Natural killer cell (primary cell): ENCODE measurements around the gene EMC1. TPM values are rescaled to one million over a fixed set of nuclear protein-coding genes. Genes with fewer than 3 reads are reported as not detected.
A peak's percentile ranks its signal among the peaks of the same experiment; 100 is the strongest.

Source experiments
- ATAC-seq, 3 donors: fragments of 150-1000 bp in 2 of 3; fragments of 200-7000 bp in 1 of 3; cut with Tn5 transposase; 1 replicate in 1 of 3; 2 replicates in 2 of 3; pipeline ENCODE4 v1.10.0; 2021; ENCODE audit warnings: mild to moderate bottlenecking in 2 of 3, moderate library complexity in 2 of 3
- DNase-seq, 2 donors: peaks; one replicate each; pipeline versions ENCODE4 v3.0.0 to v3.0.0-alpha.2; 2013 to 2021; ENCODE audit warnings: mixed read lengths in 1 of 2
- H3K27ac ChIP-seq: one replicate; pipeline ENCODE4 v1.5.1; 2013; ENCODE audit warnings: mild to moderate bottlenecking, low read length
- H3K27me3 ChIP-seq: one replicate; pipeline ENCODE4 v1.6.1; 2013; ENCODE audit warnings: low read length; ENCODE audit not compliant: control insufficient read depth, insufficient read depth
- H3K36me3 ChIP-seq: one replicate; pipeline ENCODE4 v1.6.1; 2013; ENCODE audit warnings: low read length; ENCODE audit not compliant: control insufficient read depth, insufficient read depth
- H3K4me1 ChIP-seq: one replicate; pipeline ENCODE4 v1.6.1; 2013; ENCODE audit warnings: low read length; ENCODE audit not compliant: control insufficient read depth, insufficient read depth
- H3K4me3 ChIP-seq: one replicate; pipeline ENCODE4 v1.5.1; 2013; ENCODE audit warnings: low read length
- H3K9me3 ChIP-seq: one replicate; pipeline ENCODE4 v1.6.1; 2013; ENCODE audit warnings: low read length; ENCODE audit not compliant: control insufficient read depth, insufficient read depth
- H3K27ac Mint-ChIP-seq, 2 donors: one replicate each; pipeline ENCODE4 v1.8.0; 2022; ENCODE audit warnings: mild to moderate bottlenecking in 2 of 2, mixed read lengths in 2 of 2, moderate library complexity in 1 of 2
- H3K27me3 Mint-ChIP-seq, 2 donors: one replicate each; pipeline ENCODE4 v1.8.0; 2022; ENCODE audit warnings: low read depth in 2 of 2, mixed read lengths in 2 of 2
- H3K36me3 Mint-ChIP-seq: one replicate; pipeline ENCODE4 v1.8.0; 2022; ENCODE audit warnings: mixed read lengths
- H3K4me1 Mint-ChIP-seq, 2 donors: one replicate each; pipeline ENCODE4 v1.8.0; 2022; ENCODE audit warnings: mixed read lengths in 2 of 2
- H3K4me3 Mint-ChIP-seq: one replicate; pipeline ENCODE4 v1.8.0; 2022; ENCODE audit warnings: mild to moderate bottlenecking, moderate library complexity, mixed read lengths
- H3K9me3 Mint-ChIP-seq, 2 donors: one replicate each; pipeline ENCODE4 v1.8.0; 2022; ENCODE audit warnings: mixed read lengths in 2 of 2
- CTCF ChIP-seq: fragments of 200-600 bp; IDR thresholded peaks from one replicate; pipeline ENCODE4 v1.8.0; 2022; ENCODE audit warnings: antibody characterized with exemption
- WGBS: methylation state at CpG from one replicate; pipeline ENCODE4 v1.1.7; 2013; ENCODE audit warnings: missing lambda C conversion rate; ENCODE audit not compliant: insufficient coverage; 5-methylcytosine and 5-hydroxymethylcytosine counted together
- intact Hi-C: fragments of 100-400 bp; cut with micrococcal nuclease; formaldehyde crosslinking; loops from one replicate; pipeline ENCODE4 v1.14.2; 2022
- total RNA-seq, 4 donors: library from RNA; stranded (reverse); fragments of 120-200 nt in 1 of 4; gene quantifications; one replicate each; pipeline versions ENCODE4 v1.2.3 to v1.2.4, GENCODE V29; 2013 to 2022

EMC1 gene
- total RNA-seq, 3 donors from 2014 or later (not counting 1 experiment from before 2014, with no cell fraction given) = 30.7 to 36.0 (median 33.5) TPM

GRCh38 chr1:19255288-19255687, 4.0 kb upstream of the EMC1 start:
- intact Hi-C loops = no loop called here
- Histone ChIP-seq H3K4me3 (no peak overlapping the region), H3K9me3 (no peaks in the 10 kb centered on the region), H3K36me3 (peaks cover 39% of the 10 kb centered on the region), H3K4me1 (peaks cover 26% of the 10 kb centered on the region), H3K27ac (no peak overlapping the region), H3K27me3 (no peaks in the 10 kb centered on the region)
- WGBS = 96% methylated on average over 4 of the region's 4 CpGs
- H3K36me3 Mint-ChIP-seq = no peaks in the 10 kb centered on the region
- H3K27me3 Mint-ChIP-seq = no peaks in the 10 kb centered on the region
- peaks cover 23 to 31% of the 10 kb centered on the region in 2 donors for H3K4me1 Mint-ChIP-seq
- no peaks in the 10 kb centered on the region for H3K9me3 Mint-ChIP-seq
- H3K4me3 Mint-ChIP-seq = no peak overlapping the region
- no peak for TF ChIP-seq CTCF
- no peak for DNase-seq
- no peak overlapping the region for H3K27ac Mint-ChIP-seq
- no peak for ATAC-seq

GRCh38 chr1:19254416-19254815, 3.1 kb upstream of the EMC1 start:
- Histone ChIP-seq H3K9me3 (no peaks in the 10 kb centered on the region), H3K27ac (no peak overlapping the region), H3K27me3 (no peaks in the 10 kb centered on the region), H3K36me3 (peaks cover 31% of the 10 kb centered on the region), H3K4me3 (no peak overlapping the region), H3K4me1 (peaks cover 26% of the 10 kb centered on the region)
- ATAC-seq (no peak), DNase-seq (no peak)
- Mint-ChIP-seq H3K9me3 (no peaks in the 10 kb centered on the region), H3K4me1 (peaks cover 25 to 32% of the 10 kb centered on the region in 2 donors), H3K4me3 (no peak overlapping the region), H3K27me3 (no peaks in the 10 kb centered on the region), H3K36me3 (no peaks in the 10 kb centered on the region), H3K27ac (no peak overlapping the region)
- intact Hi-C loops = no loop called here
- no peak for TF ChIP-seq CTCF

DNA sequence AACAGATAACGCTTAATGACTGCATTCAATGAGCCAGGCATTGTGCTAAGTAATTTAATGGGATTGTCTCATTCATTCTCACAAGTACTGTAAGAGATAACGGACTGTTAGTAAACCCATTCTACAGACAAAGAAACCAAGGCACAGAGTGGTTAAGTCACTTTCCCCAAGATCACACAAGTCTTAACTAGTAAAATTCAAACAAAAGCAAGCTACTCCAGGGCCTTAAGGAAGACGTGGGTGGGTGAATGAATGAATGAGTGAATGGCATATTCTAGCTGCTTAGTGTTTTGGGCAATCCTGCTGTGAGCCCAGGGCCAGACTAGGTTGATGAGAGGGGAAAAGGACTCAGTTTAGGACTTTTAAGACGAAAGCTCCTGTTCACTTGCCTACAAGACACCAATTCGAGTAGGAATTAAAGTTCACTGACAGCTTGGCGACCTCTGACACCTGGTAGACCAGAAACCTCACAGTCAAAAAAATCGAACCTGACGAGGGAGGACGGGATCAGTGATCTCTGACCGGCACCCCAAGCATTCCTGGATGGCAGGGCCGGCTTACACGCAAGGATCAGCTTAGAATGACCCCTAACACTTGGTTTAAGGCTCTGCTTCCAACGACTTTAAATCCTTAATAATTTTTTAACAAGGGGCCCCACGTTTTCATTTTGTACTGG, 557 bp downstream of the EMC1 start:
- WGBS = 15% methylated on average over 14 of the region's 14 CpGs
- peak overlapping the region; percentile 75 for H3K4me3 ChIP-seq
- DNase-seq (peak in 1 of 2 donors; percentile 31), ATAC-seq (no peak)
- H3K36me3 Mint-ChIP-seq = no peaks in the 10 kb centered on the region
- peaks cover 4% of the 10 kb centered on the region for H3K36me3 ChIP-seq
- TF ChIP-seq CTCF = no peak
- H3K4me1 Mint-ChIP-seq = peaks cover 25 to 32% of the 10 kb centered on the region in 2 donors
- intact Hi-C loops = loop anchor here (1.0 to 2.0 kb wide), 2 partner anchors 40 to 62 kb away; partner anchors contain the start of genes AKR7A2, SLC66A1 and UBR4
- no peaks in the 10 kb centered on the region for H3K27me3 ChIP-seq
- H3K4me3 Mint-ChIP-seq = peak overlapping the region; percentile 95
- peak overlapping the region; percentile 91 for H3K27ac ChIP-seq
- no peaks in the 10 kb centered on the region for H3K27me3 Mint-ChIP-seq
- H3K9me3 ChIP-seq = no peaks in the 10 kb centered on the region
- H3K27ac Mint-ChIP-seq = peak overlapping the region; percentile 90 to 95
- peaks cover 26% of the 10 kb centered on the region for H3K4me1 ChIP-seq
- no peaks in the 10 kb centered on the region for H3K9me3 Mint-ChIP-seq
